ENCODE results near the gene SRMS. TPM values are rescaled to one million over a fixed set of nuclear protein-coding genes. Genes with fewer than 3 reads are reported as not detected.

SRMS gene
- total RNA-seq, 1 experiment from 2014 or later = 0.22 TPM

GRCh38 chr20:63500151-63500901 is 47.2 kb downstream of the SRMS start:
- BruUV-seq (replicated peaks) = no TSS peak
- no peaks in the 10 kb centered on the region for H3K9me2 ChIP-seq (replicated peaks; ENCODE audit: low read length)
- no peak overlapping the region for H3K9ac ChIP-seq (ENCODE audit: low read length)
- TF ChIP-seq CTCF (conservative IDR thresholded peaks at IDR 0.05; ENCODE audit: low read depth, low read length) (no peak), EZH2 (IDR thresholded peaks at IDR 0.05; ENCODE audit: low read length, unreplicated experiment) (no peak), EZH2phosphoT487 (IDR thresholded peaks at IDR 0.05; ENCODE audit: borderline replicate concordance, low read length) (no peak)
- ATAC-seq (no peak), DNase-seq (no peak)
- H2AFZ ChIP-seq (ENCODE audit: low read length) = no peak overlapping the region
- H3F3A ChIP-seq (ENCODE audit: low read length, unreplicated experiment) = no peaks in the 10 kb centered on the region
- H3K9me3 ChIP-seq (ENCODE audit: low read length) = no peaks in the 10 kb centered on the region
- H3K4me3 ChIP-seq (ENCODE audit: low read length) = no peak overlapping the region
- H4K20me1 ChIP-seq (ENCODE audit: low read length) = no peaks in the 10 kb centered on the region; the same call in 1 of the 2 replicates
- H3K4me2 ChIP-seq (ENCODE audit: low read length) = no peak overlapping the region
- POLR2A ChIA-PET (ENCODE audit: unreplicated experiment) = no interaction called here
- no peaks in the 10 kb centered on the region for H3K27me3 ChIP-seq (ENCODE audit: low read length)
- intact Hi-C loops (cut with micrococcal nuclease) = no loop called here
- H3K36me3 ChIP-seq (ENCODE audit: low read depth, low read length) = peaks cover 9% of the 10 kb centered on the region
- CTCF ChIA-PET = no interaction called here
- peaks cover 21% of the 10 kb centered on the region for H3K79me2 ChIP-seq (ENCODE audit: low read length)
- peaks cover 14% of the 10 kb centered on the region for H3K4me1 ChIP-seq (ENCODE audit: insufficient read depth, low read length)
- no peak overlapping the region for H3K27ac ChIP-seq (ENCODE audit: low read length)

GRCh38 chr20:63499338-63499969 is 48.1 kb downstream of the SRMS start:
- Histone ChIP-seq H3K79me2 (ENCODE audit: low read length) (peaks cover 21% of the 10 kb centered on the region), H3K4me2 (ENCODE audit: low read length) (peak overlapping the region; percentile 98), H3K9me3 (ENCODE audit: low read length) (no peaks in the 10 kb centered on the region), H3K9me2 (replicated peaks; ENCODE audit: low read length) (no peaks in the 10 kb centered on the region), H2AFZ (ENCODE audit: low read length) (peak overlapping the region; percentile 72; the same call in 1 of the 2 replicates), H3F3A (ENCODE audit: low read length, unreplicated experiment) (no peaks in the 10 kb centered on the region), H3K36me3 (ENCODE audit: low read depth, low read length) (peaks cover 17% of the 10 kb centered on the region), H3K27ac (ENCODE audit: low read length) (no peak overlapping the region), H3K27me3 (ENCODE audit: low read length) (no peaks in the 10 kb centered on the region), H3K9ac (ENCODE audit: low read length) (no peak overlapping the region), H4K20me1 (ENCODE audit: low read length) (no peaks in the 10 kb centered on the region; the same call in 1 of the 2 replicates), H3K4me1 (ENCODE audit: insufficient read depth, low read length) (peaks cover 14% of the 10 kb centered on the region), H3K4me3 (ENCODE audit: low read length) (peak overlapping the region; percentile 61)
- intact Hi-C loops (cut with micrococcal nuclease) = no loop called here
- peak; percentile 2 for ATAC-seq
- ChIA-PET POLR2A (ENCODE audit: unreplicated experiment) (no interaction called here), CTCF (no interaction called here)
- BruUV-seq (replicated peaks) = no TSS peak
- no peak for TF ChIP-seq EZH2 (IDR thresholded peaks at IDR 0.05; ENCODE audit: low read length, unreplicated experiment)
- no peak for TF ChIP-seq CTCF (conservative IDR thresholded peaks at IDR 0.05; ENCODE audit: low read depth, low read length)
- TF ChIP-seq EZH2phosphoT487 (IDR thresholded peaks at IDR 0.05; ENCODE audit: borderline replicate concordance, low read length) = no peak
- DNase-seq = no peak

- DNase-seq (peak; percentile 62), ATAC-seq (peak; percentile 39)
- H3K9me3 ChIP-seq (ENCODE audit: low read length) = no peaks in the 10 kb centered on the region
- H3K9ac ChIP-seq (ENCODE audit: low read length) = peak within 1 kb of the TSS; percentile 37
- TF ChIP-seq EZH2phosphoT487 (IDR thresholded peaks at IDR 0.05; ENCODE audit: borderline replicate concordance, low read length) (no peak), CTCF (conservative IDR thresholded peaks at IDR 0.05; ENCODE audit: low read depth, low read length) (peak; percentile 14; the same call in 1 of the 2 replicates)
- peaks cover 21% of the 10 kb centered on the region for H3K79me2 ChIP-seq (ENCODE audit: low read length)
- no peaks in the 10 kb centered on the region for H3K27me3 ChIP-seq (ENCODE audit: low read length)
- ChIA-PET POLR2A (ENCODE audit: unreplicated experiment) (no interaction called here), CTCF (no interaction called here)
- no peaks in the 10 kb centered on the region for H3F3A ChIP-seq (ENCODE audit: low read length, unreplicated experiment)
- H3K27ac ChIP-seq (ENCODE audit: low read length) = no peak within 1 kb of the TSS; the same call in 1 of the 2 replicates
- H4K20me1 ChIP-seq (ENCODE audit: low read length) = no peaks in the 10 kb centered on the region; the same call in 1 of the 2 replicates
- H3K4me1 ChIP-seq (ENCODE audit: insufficient read depth, low read length) = peaks cover 14% of the 10 kb centered on the region
- peak within 1 kb of the TSS; percentile 98 for H3K4me2 ChIP-seq (ENCODE audit: low read length)
- no peaks in the 10 kb centered on the region for H3K9me2 ChIP-seq (replicated peaks; ENCODE audit: low read length)
- H3K36me3 ChIP-seq (ENCODE audit: low read depth, low read length) = peaks cover 23% of the 10 kb centered on the region
- H3K4me3 ChIP-seq (ENCODE audit: low read length) = peak within 1 kb of the TSS; percentile 84
- H2AFZ ChIP-seq (ENCODE audit: low read length) = peak within 1 kb of the TSS; percentile 72
- intact Hi-C loops (cut with micrococcal nuclease) = no loop called here
- no TSS peak for BruUV-seq (replicated peaks)
Measured at GRCh38 chr20:63498960-63499337, 48.6 kb downstream of the SRMS start, which contains the start of gene EEF1A2. EEF1A2 (minus strand) TSS chr20:63499083; CDS start chr20:63497763, 1,320 bp downstream.

Measured in PC-3 (cell line).